Measurements from ENCODE around the gene HNRNPA3.

- TF ChIP-seq EZH2 (IDR thresholded peaks at IDR 0.05; ENCODE audit: borderline replicate concordance, low read depth, low read length, severe bottlenecking) (no peak), CTCF (IDR thresholded peaks at IDR 0.05; ENCODE audit: extremely low read depth in 1 of 2, insufficient read depth in 1 of 2, low read depth in 1 of 2, low read length in 2 of 2) (no peak)
Observed at GRCh38 chr2:177201919-177202346, 10.7 kb upstream of the HNRNPA3 start.

All from endothelial cell of umbilical vein (primary cell).